Activated T-helper 1 cell treated with anti-CD3 and anti-CD28 coated beads, Interleukin-2, amount 50 U/mL, for 16 hours (primary cell): ENCODE results near the gene SLC35D3.
"Not testable (repeated sequence)": the region's sequence is repeated elsewhere in the genome, so short reads cannot be mapped to it uniquely, and the experiment has no call there.

Experiments
- DNase-seq, 2 donors: peaks; one replicate each; pipeline ENCODE4 v3.0.0-alpha.2; 2020; ENCODE audit warnings: low read depth in 1 of 2, low spot score in 1 of 2

Gene SLC35D3, protein sequence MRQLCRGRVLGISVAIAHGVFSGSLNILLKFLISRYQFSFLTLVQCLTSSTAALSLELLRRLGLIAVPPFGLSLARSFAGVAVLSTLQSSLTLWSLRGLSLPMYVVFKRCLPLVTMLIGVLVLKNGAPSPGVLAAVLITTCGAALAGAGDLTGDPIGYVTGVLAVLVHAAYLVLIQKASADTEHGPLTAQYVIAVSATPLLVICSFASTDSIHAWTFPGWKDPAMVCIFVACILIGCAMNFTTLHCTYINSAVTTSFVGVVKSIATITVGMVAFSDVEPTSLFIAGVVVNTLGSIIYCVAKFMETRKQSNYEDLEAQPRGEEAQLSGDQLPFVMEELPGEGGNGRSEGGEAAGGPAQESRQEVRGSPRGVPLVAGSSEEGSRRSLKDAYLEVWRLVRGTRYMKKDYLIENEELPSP

GRCh38 chr6:136921936-136922684, at the start of gene SLC35D3:
Gene SLC35D3 (plus strand): TSS chr6:136922301. CDS start chr6:136922429, 128 bp downstream.
- no peak for DNase-seq

- no peak for DNase-seq
Observed at GRCh38 chr6:136873748-136874147, 48.4 kb upstream of the SLC35D3 start.

DNA sequence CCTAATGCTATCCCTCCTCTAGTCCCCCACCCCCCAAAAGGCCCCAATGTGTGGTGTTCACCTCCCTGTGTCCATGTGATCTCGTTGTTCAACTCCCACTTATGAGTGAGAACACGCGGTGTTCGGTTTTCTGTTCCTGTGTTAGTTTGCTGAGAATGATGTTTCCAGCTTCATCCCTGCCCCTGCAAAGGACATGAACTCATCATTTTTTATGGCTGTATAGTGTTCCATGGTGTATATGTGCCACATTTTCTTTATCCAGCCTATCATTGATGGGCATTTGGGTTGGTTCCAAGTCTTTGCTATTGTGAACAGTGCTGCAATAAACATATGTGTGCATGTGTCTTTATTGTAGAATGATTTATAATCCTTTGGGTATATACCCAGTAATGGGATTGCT, 45.6 kb upstream of the SLC35D3 start:
- not testable (repeated sequence) for DNase-seq

GRCh38 chr6:136880748-136881460, 41.2 kb upstream of the SLC35D3 start:
- no peak for DNase-seq

DNA sequence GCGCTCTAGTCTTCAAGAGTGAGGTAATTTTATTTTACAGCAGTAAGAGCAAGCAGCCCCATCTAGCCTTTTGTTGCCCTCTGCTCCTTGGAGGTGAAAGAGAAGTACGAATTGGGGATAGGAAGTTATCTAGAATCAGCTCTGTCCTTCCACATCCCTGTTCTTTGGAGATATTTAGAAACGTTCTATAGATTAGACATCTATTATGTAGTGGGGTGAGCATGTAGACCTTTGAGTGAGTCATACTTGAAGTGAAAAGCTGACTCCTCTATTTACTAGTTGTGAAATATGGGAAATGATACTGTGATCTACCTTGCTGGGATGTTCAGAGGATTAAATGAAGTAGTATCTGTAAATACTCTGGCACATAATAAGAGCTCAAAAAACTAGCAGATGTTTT, 36.0 kb upstream of the SLC35D3 start:
- DNase-seq = no peak

GRCh38 chr6:136887953-136888352, 34.1 kb upstream of the SLC35D3 start:
- no peak for DNase-seq

- DNase-seq = no peak
Observed at GRCh38 chr6:136889271-136890193, 32.6 kb upstream of the SLC35D3 start.

DNA sequence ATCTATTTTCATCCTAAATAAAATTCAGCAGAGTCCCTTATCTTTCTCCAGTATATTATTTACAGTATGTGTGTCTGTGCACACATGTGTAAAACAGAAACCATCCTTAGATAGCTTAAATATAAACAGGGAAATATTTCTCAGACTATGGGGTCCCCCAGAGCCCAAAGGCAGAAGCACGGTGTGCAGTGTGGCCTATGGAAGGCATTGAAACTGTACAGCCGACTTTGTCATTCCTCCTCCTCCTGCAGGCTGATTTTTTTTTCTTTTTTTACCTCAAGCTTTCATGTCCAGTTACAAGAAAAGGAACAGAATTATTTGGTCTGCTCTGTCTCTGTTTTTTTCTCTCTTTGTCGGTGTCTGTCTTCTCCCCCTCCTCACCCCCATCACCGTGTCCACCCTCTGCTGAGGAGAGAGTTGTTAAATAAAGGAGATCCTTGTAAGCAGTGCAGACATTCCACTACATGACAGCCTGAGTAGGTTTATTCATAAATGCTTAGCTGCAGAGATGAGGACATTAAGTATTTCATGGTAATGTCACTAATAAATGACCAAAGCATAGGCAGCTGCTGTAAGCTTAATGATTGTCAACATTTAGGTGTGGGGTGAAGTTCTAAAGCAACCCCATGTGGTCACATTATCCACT, 31.8 kb upstream of the SLC35D3 start:
- DNase-seq = no peak

DNA sequence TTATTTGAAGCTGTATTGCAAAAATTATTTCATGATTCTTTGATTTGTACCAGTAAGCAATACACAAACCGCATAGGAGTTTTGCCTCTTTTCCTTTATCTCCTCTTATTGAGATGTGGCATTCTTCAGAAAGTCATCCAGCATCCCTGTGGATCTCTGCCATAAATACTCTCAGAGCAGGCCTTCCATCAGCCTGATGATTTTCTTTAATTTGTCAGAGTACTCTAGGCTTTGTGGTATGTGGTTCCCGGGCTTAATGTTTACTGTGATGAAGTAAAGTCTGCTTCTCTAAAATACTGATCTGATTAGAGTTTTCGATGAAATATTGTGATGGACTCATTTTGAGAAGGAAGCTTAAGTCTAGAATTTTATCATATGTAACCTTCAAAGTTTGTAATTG, 31.1 kb upstream of the SLC35D3 start:
- DNase-seq = no peak

DNA sequence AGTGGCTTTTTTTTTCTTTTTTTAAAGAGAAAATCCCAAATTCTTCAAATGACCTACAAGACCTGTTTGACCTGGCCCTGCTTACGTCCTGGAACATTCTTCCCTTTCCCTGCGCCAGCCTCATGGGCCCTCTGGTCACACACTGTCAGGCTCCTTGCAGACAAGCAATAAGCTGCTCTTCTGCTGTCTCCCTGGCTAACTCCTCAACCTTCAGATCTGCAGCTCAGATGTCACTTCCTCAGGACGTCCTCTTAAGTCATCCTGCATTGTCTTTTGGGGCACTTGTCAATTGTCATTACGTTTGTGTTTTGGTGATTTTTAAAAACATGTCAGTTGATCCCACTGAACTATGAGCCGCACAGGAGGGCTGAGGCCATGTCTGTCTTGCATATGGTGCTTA, 28.9 kb upstream of the SLC35D3 start:
- DNase-seq = no peak

DNA sequence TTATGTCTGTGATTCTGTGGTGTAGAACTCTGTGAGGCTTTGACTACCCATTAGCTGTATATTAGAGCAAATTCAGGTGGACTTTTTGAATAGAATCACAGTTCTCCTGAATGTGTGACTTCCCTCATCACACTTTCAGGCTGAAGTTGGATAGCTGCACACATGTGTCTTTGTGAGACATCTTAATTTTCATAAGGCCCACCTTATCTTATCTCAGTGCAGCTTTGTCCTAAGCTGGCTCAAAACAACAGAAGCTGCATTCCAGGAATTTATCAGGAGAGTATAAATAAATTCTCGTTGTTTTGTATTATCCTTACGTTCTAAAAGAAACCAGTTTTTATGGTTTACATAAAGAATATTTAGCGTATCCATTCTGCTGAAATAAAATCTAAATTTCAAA, 26.2 kb upstream of the SLC35D3 start:
- no peak for DNase-seq

DNA sequence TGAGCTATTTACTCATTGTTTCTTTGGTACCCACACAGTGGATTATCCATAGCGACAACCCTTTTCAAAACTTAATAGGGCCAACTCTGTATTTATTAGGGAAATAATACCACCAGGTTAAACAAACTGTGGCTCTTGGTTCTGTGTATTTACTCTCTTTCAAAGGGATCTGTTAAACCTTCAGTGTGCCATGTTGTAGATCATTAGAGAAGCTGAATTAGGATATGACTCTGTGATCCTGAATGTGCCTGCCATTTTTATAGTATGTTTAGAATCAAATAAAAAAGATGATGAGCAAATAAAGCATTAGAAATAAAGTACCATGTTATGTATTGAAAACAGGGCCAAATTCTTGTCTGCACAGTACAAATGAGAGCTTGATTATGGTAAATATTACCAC, 25.0 kb upstream of the SLC35D3 start:
- DNase-seq = no peak

GRCh38 chr6:136901212-136901784, 20.8 kb upstream of the SLC35D3 start:
- DNase-seq = no peak

DNA sequence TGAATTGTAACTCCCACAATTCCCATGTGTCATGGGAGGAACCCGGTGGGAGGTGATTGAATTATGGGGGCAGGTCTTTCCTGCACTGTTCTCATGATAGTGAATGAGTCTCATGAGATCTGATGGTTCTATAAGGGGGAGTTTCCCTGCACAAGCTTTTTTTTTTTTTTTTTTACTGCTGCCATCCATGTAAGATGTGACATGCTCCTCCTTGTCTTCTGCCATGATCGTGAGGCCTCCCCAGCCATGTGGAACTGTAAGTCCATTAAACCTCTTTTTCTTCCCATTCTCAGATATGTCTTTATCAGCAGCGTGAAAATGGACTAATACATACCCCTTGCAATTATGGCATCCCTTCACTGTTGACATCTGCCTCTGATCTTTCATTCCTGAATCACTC, 17.6 kb upstream of the SLC35D3 start:
- DNase-seq = not testable (repeated sequence)

DNA sequence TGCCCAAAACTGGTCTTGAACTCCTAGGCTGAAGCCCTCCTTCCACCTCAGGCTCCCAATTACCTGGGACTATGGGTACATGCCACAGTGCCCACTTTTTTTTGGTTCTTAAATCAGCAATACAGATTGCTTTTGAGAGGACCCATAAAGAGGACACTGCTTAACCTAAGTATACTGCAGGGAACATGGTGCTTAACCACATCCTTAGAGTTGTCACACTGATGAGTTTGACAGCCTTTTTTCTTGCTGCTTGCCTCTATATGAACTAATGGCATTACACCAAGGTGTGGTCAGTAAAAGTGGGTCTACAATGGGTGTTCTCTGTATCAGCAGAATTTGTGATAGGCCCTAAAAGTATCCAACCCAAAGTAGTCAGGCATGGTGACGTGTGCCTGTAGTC, 7.2 kb upstream of the SLC35D3 start:
- no peak for DNase-seq

DNA sequence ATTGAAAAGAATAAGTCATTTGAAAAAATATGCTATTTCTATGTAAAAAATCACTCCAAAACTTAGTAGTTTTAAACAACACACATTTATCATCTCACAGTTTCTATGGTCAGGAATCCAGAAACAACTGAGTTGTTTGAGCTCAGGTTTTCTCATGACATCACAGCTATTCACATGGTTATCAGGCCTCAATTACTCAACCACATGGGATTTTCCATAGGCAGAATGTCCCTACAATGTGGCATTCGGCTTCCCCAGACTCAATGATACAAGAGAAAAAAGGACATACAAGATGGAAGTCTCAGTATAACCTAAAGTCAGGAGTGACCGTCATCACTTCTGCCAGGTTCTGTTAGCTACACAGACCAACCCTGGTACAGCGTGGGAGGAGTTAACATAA, 3.4 kb upstream of the SLC35D3 start:
- no peak for DNase-seq

GRCh38 chr6:136920216-136920615, 1.9 kb upstream of the SLC35D3 start:
- no peak for DNase-seq

- no peak for DNase-seq
Observed at GRCh38 chr6:136920671-136921380, 1.3 kb upstream of the SLC35D3 start.

GRCh38 chr6:136921381-136921935, 643 bp upstream of the SLC35D3 start:
- DNase-seq = no peak
